Parathyroid adenoma (tissue), 2 donors: ENCODE data around the gene JPT2.
A peak's percentile ranks its signal among the peaks of the same experiment; 100 is the strongest.

Experiments used
- H2AFZ ChIP-seq: fragments of 300-600 bp; sonication (generic); one replicate; pipeline ENCODE4 v1.7.0; 2017; ENCODE audit warnings: antibody characterized with exemption, mild to moderate bottlenecking
- H3K27ac ChIP-seq: fragments of 300-600 bp; sonication (generic); one replicate; pipeline ENCODE4 v1.7.0; 2017
- H3K27me3 ChIP-seq: fragments of 300-600 bp; sonication (generic); one replicate; pipeline ENCODE4 v1.7.0; 2017; ENCODE audit warnings: low read length; ENCODE audit not compliant: control insufficient read depth, insufficient read depth
- H3K36me3 ChIP-seq: fragments of 300-600 bp; sonication (generic); one replicate; pipeline ENCODE4 v1.7.0; 2017; ENCODE audit warnings: low read length; ENCODE audit not compliant: control insufficient read depth, insufficient read depth
- H3K4me1 ChIP-seq: fragments of 300-600 bp; sonication (generic); one replicate; pipeline ENCODE4 v1.7.0; 2017; ENCODE audit warnings: control low read depth
- H3K4me2 ChIP-seq: fragments of 300-600 bp; sonication (generic); one replicate; pipeline ENCODE4 v1.7.0; 2017; ENCODE audit warnings: low read length
- H3K4me3 ChIP-seq: fragments of 300-600 bp; sonication (generic); one replicate; pipeline ENCODE4 v1.7.0; 2017; ENCODE audit warnings: low read depth, low read length
- H3K79me2 ChIP-seq: fragments of 300-600 bp; sonication (generic); one replicate; pipeline ENCODE4 v1.7.0; 2017; ENCODE audit warnings: control low read depth
- H3K9ac ChIP-seq: fragments of 300-600 bp; sonication (generic); one replicate; pipeline ENCODE4 v1.7.0; 2017; ENCODE audit warnings: mild to moderate bottlenecking
- H3K9me3 ChIP-seq: fragments of 300-600 bp; sonication (generic); one replicate; pipeline ENCODE4 v1.7.0; 2017; ENCODE audit warnings: low read length; ENCODE audit not compliant: control insufficient read depth
- CTCF ChIP-seq: fragments of 300-600 bp; sonication (generic); IDR thresholded peaks from one replicate; pipeline ENCODE4 v1.7.0; 2017; ENCODE audit warnings: antibody characterized with exemption, mild to moderate bottlenecking
- donor health status: primary hyperparathyroidism.

Gene JPT2

GRCh38 chr16:1706386-1707192, 28.5 kb downstream of the JPT2 start:
- Histone ChIP-seq H3K27ac (peak overlapping the region; percentile 73), H3K9ac (peak overlapping the region; percentile 56), H3K79me2 (peaks cover 27% of the 10 kb centered on the region), H3K9me3 (no peaks in the 10 kb centered on the region), H3K4me2 (peak overlapping the region; percentile 81), H3K4me1 (peaks cover 22% of the 10 kb centered on the region), H3K36me3 (no peaks in the 10 kb centered on the region), H3K4me3 (peak overlapping the region; percentile 74), H3K27me3 (no peaks in the 10 kb centered on the region), H2AFZ (peak overlapping the region; percentile 77)
- TF ChIP-seq CTCF = no peak

GRCh38 chr16:1707193-1707790, 29.2 kb downstream of the JPT2 start:
- H3K79me2 ChIP-seq = peaks cover 32% of the 10 kb centered on the region
- no peaks in the 10 kb centered on the region for H3K36me3 ChIP-seq
- no peak for TF ChIP-seq CTCF
- H3K4me3 ChIP-seq = peak overlapping the region; percentile 74
- H3K27me3 ChIP-seq = no peaks in the 10 kb centered on the region
- peak overlapping the region; percentile 56 for H3K9ac ChIP-seq
- no peaks in the 10 kb centered on the region for H3K9me3 ChIP-seq
- no peak overlapping the region for H2AFZ ChIP-seq
- H3K4me2 ChIP-seq = peak overlapping the region; percentile 81
- H3K4me1 ChIP-seq = peaks cover 22% of the 10 kb centered on the region
- peak overlapping the region; percentile 73 for H3K27ac ChIP-seq

- Histone ChIP-seq H3K9ac (no peak overlapping the region), H3K36me3 (no peaks in the 10 kb centered on the region), H3K9me3 (no peaks in the 10 kb centered on the region), H3K4me1 (peaks cover 22% of the 10 kb centered on the region), H2AFZ (peak overlapping the region; percentile 13), H3K4me3 (peak overlapping the region; percentile 15), H3K27ac (peak overlapping the region; percentile 73), H3K79me2 (peaks cover 42% of the 10 kb centered on the region), H3K4me2 (peak overlapping the region; percentile 48), H3K27me3 (no peaks in the 10 kb centered on the region)
- no peak for TF ChIP-seq CTCF
These were observed 30.1 kb downstream of the JPT2 start for GRCh38 chr16:1708083-1708767.

- H3K4me3 ChIP-seq = peak overlapping the region; percentile 15
- peak overlapping the region; percentile 13 for H2AFZ ChIP-seq
- no peaks in the 10 kb centered on the region for H3K9me3 ChIP-seq
- no peak for TF ChIP-seq CTCF
- peaks cover 47% of the 10 kb centered on the region for H3K79me2 ChIP-seq
- H3K4me1 ChIP-seq = peaks cover 25% of the 10 kb centered on the region
- H3K36me3 ChIP-seq = no peaks in the 10 kb centered on the region
- H3K27ac ChIP-seq = peak overlapping the region; percentile 73
- no peaks in the 10 kb centered on the region for H3K27me3 ChIP-seq
- no peak overlapping the region for H3K9ac ChIP-seq
- H3K4me2 ChIP-seq = peak overlapping the region; percentile 48
These were observed 30.7 kb downstream of the JPT2 start for GRCh38 chr16:1708768-1709180.
